Prostate gland (tissue), 2 donors: ENCODE measurements around the gene ACTG1.

Experiments used
- CTCF ChIP-seq, 4 experiments: fragments of 200-600 bp in 2 of 4; fragments of 450-650 bp in 2 of 4; sonication (generic) in 2 of 4; IDR thresholded peaks; 1 replicate in 3 of 4; 2 replicates in 1 of 4; pipeline ENCODE4 v1.5.1; 2016 to 2019; ENCODE audit warnings: antibody characterized with exemption in 4 of 4, mild to moderate bottlenecking in 2 of 4, moderate library complexity in 2 of 4
- POLR2A ChIP-seq: fragments of 450-650 bp; IDR thresholded peaks from one replicate; pipeline ENCODE4 v1.6.1; 2016; ENCODE audit warnings: antibody characterized with exemption, mild to moderate bottlenecking

- TF ChIP-seq CTCF (IDR thresholded peaks at IDR 0.05) (no peak), POLR2A (no peak)
Observed at GRCh38 chr17:81513372-81513752, 763 bp upstream of the ACTG1 start.
